ENCODE data around the gene TMEM121.

GRCh38 chr14:105536691-105537579 lies 10.6 kb downstream of the TMEM121 start:
- TF ChIP-seq CTCF (IDR thresholded peaks at IDR 0.05) = no peak
- no peak for TF ChIP-seq POLR2A (IDR thresholded peaks at IDR 0.05)
- TF ChIP-seq EP300 (IDR thresholded peaks at IDR 0.05) = no peak
